ENCODE data around the gene PLXNA4.

Gene PLXNA4

DNA sequence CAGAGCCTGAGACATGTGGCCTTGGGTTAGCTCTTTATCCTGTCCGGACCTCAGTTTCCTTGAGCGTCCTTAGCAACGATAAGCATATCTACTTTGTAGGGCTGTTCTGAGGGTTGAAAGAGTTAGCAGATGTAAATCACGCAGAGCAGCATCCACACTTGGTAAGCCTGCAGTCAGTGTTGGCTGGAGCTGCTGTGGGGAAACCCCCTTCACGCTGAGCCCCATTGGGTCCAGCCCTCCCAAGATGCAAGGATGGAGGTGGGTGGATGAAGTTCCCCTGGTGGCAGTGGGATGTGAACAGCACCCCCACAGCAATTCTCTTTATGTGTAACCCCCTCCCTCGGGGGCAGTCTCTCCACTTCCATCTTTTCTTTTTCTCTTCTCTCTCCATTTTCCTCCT is 109.9 kb downstream of the PLXNA4 start:
- DNase-seq: no peak

- DNase-seq: no peak
These were observed 110.8 kb downstream of the PLXNA4 start for GRCh38 chr7:132465516-132465915.

- DNase-seq: no peak
These were observed 111.5 kb downstream of the PLXNA4 start for GRCh38 chr7:132464740-132465139.

DNA sequence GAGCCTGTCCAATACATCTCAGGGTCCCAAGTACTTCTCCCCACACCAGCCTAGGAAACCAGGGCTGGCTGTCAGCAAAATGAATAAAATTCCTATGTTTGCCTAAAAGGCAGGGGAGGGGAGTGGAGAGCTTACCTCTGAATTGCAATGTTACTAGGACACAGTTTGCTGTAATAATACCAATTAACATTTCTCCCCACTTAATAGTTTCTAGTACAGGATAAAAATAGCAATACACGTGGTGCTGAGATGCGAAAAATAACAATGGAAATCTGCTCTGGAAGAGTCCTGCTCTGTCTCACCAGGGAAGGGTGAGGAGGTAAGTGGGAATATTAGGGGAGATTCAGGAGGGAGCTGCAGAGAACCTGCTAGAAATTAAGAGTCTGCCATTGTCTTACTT is 112.3 kb downstream of the PLXNA4 start:
- no peak for DNase-seq

GRCh38 chr7:132462478-132462877 is 113.8 kb downstream of the PLXNA4 start:
- DNase-seq: no peak

GRCh38 chr7:132461032-132461592 is 115.2 kb downstream of the PLXNA4 start:
- no peak for DNase-seq

- no peak for DNase-seq
These were observed 117.5 kb downstream of the PLXNA4 start for GRCh38 chr7:132458729-132459128.

- DNase-seq: no peak
These were observed 118.6 kb downstream of the PLXNA4 start for GRCh38 chr7:132457658-132458057.

GRCh38 chr7:132456418-132456817 is 119.9 kb downstream of the PLXNA4 start:
- DNase-seq: no peak

DNA sequence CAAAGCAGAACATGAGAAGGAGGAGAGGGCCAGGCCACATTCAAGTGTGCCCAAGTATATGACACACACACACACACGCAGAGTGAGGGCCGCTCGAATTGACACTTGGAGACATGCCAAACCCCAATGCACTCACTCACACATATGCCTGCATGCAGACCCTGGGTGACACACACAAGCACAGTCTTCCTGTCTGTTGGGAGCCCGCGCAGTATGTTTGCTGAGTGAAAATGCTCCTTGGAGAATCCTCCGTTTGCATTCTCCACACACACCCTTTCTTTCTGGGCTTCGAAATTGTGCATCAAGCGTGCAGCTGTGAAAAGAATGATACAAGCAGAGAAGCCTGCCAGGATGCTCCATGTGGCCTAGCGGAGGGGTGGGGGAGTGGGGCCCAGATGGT is 120.9 kb downstream of the PLXNA4 start:
- DNase-seq: no peak

- no peak for DNase-seq
These were observed 122.4 kb downstream of the PLXNA4 start for GRCh38 chr7:132453826-132454225.

GRCh38 chr7:132451161-132451560 is 125.1 kb downstream of the PLXNA4 start:
- DNase-seq: no peak

DNA sequence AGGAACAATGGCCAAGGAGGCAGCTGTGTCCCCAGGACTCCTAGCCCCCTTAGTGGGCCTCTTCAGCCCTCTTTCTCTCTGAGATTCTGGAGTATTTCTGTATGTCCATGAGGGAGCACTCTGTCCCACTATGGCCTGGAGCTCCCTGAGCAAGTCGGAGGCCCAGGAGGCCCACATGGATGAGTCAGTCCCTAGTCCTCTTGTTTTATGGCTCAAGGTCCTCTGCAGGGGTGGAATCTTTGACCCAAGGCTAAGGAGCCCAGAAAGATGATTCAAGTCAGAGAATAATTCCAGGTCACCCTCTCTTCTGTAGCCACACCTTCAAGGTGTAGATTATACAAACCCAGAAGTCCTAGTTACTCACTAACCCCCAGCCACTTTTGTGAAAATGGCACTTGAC is 125.6 kb downstream of the PLXNA4 start:
- DNase-seq: no peak

GRCh38 chr7:132450188-132450587 is 126.1 kb downstream of the PLXNA4 start:
- DNase-seq: no peak

DNA sequence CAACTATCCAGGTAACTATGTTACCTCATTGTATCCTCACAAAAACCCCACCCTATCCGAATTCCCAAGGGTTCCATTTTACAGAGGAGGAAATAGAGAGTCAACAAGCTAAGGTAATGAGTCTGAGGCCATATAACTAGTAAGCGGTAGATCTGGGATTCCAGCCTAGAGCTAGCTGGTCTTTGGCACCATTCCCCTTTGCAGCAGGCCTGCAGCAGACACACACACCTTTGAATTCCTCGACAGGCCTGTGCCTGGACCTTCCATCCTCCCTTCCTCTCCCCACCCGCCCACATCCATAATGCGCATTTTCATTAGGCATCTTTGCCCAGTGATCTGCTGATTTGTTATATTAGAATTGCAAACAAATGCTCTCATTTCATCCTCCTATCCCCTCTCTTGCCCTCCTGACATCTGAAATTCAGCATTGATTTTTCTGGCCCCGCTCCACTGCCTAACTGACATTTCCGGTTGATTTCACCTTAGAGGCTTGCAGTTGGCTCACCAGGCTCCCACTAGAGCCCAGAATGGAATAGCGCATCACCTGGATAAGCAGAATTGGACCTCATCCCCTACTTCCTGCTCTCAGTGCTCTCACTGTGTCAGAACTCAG is 129.5 kb downstream of the PLXNA4 start:
- no peak for DNase-seq

- no peak for DNase-seq
These were observed 130.0 kb downstream of the PLXNA4 start for GRCh38 chr7:132446260-132446659.

DNA sequence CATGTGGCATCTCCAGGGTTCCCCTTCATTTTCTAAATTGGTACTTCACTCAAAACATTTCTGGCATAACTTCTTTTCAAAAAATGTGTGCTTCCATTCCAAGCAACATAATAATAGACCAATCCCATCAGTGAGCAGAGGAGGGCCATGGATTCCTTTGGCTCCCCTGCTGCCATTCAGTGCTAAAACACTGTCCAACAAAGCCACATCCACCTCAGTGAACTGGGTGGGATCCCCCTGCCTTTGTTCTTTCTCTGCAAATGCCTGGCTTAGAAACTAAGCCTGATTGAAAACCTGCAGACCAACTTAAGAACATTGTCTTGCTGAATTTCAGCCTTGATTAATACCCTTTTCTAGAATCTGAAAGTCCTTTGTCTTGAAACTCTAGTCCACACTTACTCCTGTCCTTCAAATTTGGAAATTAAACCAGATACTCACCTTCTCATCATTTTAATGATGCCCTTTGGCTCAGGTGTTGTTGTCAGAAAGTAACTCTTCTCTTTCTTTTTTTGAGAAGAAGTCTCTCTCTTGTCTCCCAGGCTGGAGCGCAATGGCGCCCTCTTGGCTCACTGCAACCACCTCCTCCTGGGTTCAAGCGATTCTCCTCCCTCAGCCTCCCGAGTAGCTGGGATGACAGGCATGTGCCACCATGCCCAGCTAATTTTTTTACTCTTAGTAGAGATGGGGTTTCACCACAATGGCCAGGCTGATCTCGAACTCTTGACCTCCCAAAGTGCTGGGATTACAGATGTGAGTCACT is 132.3 kb downstream of the PLXNA4 start:
- no peak for DNase-seq

DNA sequence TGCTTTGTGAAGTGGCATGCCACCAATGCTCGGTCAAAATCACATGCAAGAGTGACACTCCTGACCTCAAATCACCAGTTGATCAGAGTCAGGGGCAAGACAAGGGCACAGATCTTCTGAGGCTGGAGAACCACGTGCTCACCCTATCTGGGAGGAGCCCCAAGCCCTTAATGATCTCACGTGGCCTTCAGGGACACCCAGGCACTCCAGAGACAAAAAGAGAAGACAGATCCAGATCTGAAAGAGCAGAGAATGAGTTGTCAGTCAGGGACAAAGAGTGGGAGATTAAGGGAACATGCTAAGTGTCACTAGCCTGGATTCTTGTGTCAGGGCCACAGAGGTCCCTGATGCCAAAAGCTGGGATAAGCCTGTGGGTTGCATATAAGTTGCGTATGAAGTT is 134.3 kb downstream of the PLXNA4 start:
- DNase-seq: no peak

- no peak for DNase-seq
These were observed 136.1 kb downstream of the PLXNA4 start for GRCh38 chr7:132440151-132440550.

GRCh38 chr7:132438926-132439325 is 137.3 kb downstream of the PLXNA4 start:
- DNase-seq: no peak

GRCh38 chr7:132437730-132438129 is 138.5 kb downstream of the PLXNA4 start:
- no peak for DNase-seq

DNA sequence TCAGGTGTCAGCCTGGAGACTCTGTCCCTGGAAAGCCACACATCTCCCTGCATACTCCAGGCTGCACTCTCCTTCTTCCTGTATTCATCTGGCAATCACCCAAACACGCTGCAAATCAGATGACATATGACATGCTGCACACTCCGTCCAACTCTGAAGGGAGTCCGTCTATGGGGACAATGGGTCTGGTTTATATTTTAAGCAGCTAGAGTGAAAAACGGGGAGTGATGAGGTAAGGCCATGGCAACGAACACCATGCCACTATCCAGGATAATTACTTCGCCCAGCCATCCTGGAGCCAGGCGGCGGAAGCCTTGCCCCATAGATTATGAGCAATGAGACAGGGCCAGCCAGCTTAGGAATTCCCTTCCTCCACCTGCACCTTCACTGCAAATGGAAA is 140.1 kb downstream of the PLXNA4 start:
- DNase-seq: peak; percentile 47

GRCh38 chr7:132435016-132435990 is 141.0 kb downstream of the PLXNA4 start:
- DNase-seq: no peak
